B cell (primary cell): ENCODE data around the gene TBX18. TPM values are rescaled to one million over a fixed set of nuclear protein-coding genes. Genes with fewer than 3 reads are reported as not detected.
A peak's percentile ranks its signal among the peaks of the same experiment; 100 is the strongest.

Experiments
- ATAC-seq: fragments of 200-7000 bp; cut with Tn5 transposase; one replicate; pipeline ENCODE4 v1.10.0; 2021; ENCODE audit warnings: low read depth, mild to moderate bottlenecking, moderate number of reproducible peaks, moderate library complexity
- CTCF ChIA-PET: fragments of 350-600 bp; sonication (Branson Sonifier 250); formaldehyde crosslinking; loops from one replicate; lab custom pipeline; 2021; ENCODE audit warnings: antibody characterized with exemption, inconsistent platforms; lab: Charles Lee
- POLR2A ChIA-PET: fragments of 350-600 bp; sonication (Branson Sonifier 250); formaldehyde crosslinking; loops from one replicate; lab custom pipeline; 2021; ENCODE audit warnings: antibody characterized with exemption; lab: Charles Lee
- DNase-seq: peaks from one replicate; pipeline ENCODE4 v3.0.0; 2013
- H2AFZ ChIP-seq: 2 replicates; pipeline ENCODE4 v1.6.1; 2012; ENCODE audit warnings: mild to moderate bottlenecking, low read depth, low read length; ENCODE audit not compliant: insufficient read depth, poor library complexity, severe bottlenecking
- H3K27ac ChIP-seq, 2 donors: 1 replicate in 1 of 2; 2 replicates in 1 of 2; pipeline ENCODE4 v1.5.1; 2012 to 2013; ENCODE audit warnings: low read length in 2 of 2, mild to moderate bottlenecking in 2 of 2, moderate library complexity in 1 of 2
- H3K27me3 ChIP-seq, 4 experiments: fragments of 200-600 bp in 1 of 4; sonication (generic) in 1 of 4; replicated peaks in 1 of 4; 1 replicate in 2 of 4; 2 replicates in 2 of 4; pipeline versions ENCODE4 v1.6.1 to v1.7.0; 2013 to 2016; ENCODE audit warnings: low read length in 3 of 4, mild to moderate bottlenecking in 2 of 4, mixed read lengths in 1 of 4, moderate library complexity in 1 of 4; ENCODE audit not compliant: insufficient read depth in 4 of 4, control insufficient read depth in 3 of 4; ENCODE audit errors: control extremely low read depth in 1 of 4
- H3K36me3 ChIP-seq, 2 experiments: replicated peaks in 1 of 2; 1 replicate in 1 of 2; 2 replicates in 1 of 2; pipeline versions ENCODE4 v1.6.1 to v1.7.1; 2013; ENCODE audit warnings: low read length in 1 of 2; ENCODE audit not compliant: insufficient read depth in 2 of 2, control insufficient read depth in 1 of 2; ENCODE audit errors: control extremely low read depth in 1 of 2, extremely low read depth in 1 of 2
- H3K4me1 ChIP-seq, 2 donors: fragments of 200-600 bp in 1 of 2; sonication (generic) in 1 of 2; 1 replicate in 1 of 2; 2 replicates in 1 of 2; pipeline versions ENCODE4 v1.5.1 to v1.6.1; 2013 to 2017; ENCODE audit warnings: low read length in 2 of 2; ENCODE audit not compliant: control insufficient read depth in 2 of 2, insufficient read depth in 2 of 2
- H3K4me2 ChIP-seq: replicated peaks from 2 replicates; pipeline ENCODE3; 2012; ENCODE audit warnings: mild to moderate bottlenecking, low read depth, low read length; ENCODE audit not compliant: poor library complexity, severe bottlenecking
- H3K4me3 ChIP-seq, 5 experiments: fragments of 200-600 bp in 1 of 5; sonication (generic) in 1 of 5; 1 replicate in 3 of 5; 2 replicates in 2 of 5; pipeline versions ENCODE4 v1.5.1 to v1.7.0; 2011 to 2016; ENCODE audit warnings: low read length in 4 of 5, mild to moderate bottlenecking in 4 of 5, low read depth in 2 of 5, control low read depth in 1 of 5, moderate library complexity in 1 of 5; ENCODE audit not compliant: insufficient read depth in 1 of 5; ENCODE audit errors: control extremely low read depth in 1 of 5, extremely low read depth in 1 of 5
- H3K79me2 ChIP-seq: fragments of 200-600 bp; sonication (generic); one replicate; pipeline ENCODE4 v1.6.0; 2016; ENCODE audit warnings: low read length; ENCODE audit not compliant: control insufficient read depth, insufficient read depth
- H3K9ac ChIP-seq: fragments of 200-600 bp; sonication (generic); 2 replicates; pipeline ENCODE4 v1.6.1; 2017; ENCODE audit warnings: mild to moderate bottlenecking, low read length, moderate library complexity
- H3K9me3 ChIP-seq, 3 donors: one replicate each; pipeline versions ENCODE4 v1.6.1 to v1.7.1; 2013; ENCODE audit warnings: low read length in 2 of 3; ENCODE audit not compliant: control insufficient read depth in 2 of 3, insufficient read depth in 1 of 3; ENCODE audit errors: control extremely low read depth in 1 of 3
- H4K20me1 ChIP-seq: 2 replicates; pipeline ENCODE4 v1.6.0; 2012; ENCODE audit warnings: mild to moderate bottlenecking, low read length; ENCODE audit not compliant: insufficient read depth, control insufficient read depth, poor library complexity, severe bottlenecking
- H3K27ac Mint-ChIP-seq: one replicate; pipeline ENCODE4 v1.8.0; 2021; ENCODE audit warnings: mixed read lengths
- H3K27me3 Mint-ChIP-seq: one replicate; pipeline ENCODE4 v1.8.0; 2021; ENCODE audit warnings: mixed read lengths
- H3K4me1 Mint-ChIP-seq: one replicate; pipeline ENCODE4 v1.8.0; 2021; ENCODE audit warnings: mixed read lengths
- H3K4me3 Mint-ChIP-seq: one replicate; pipeline ENCODE4 v1.8.0; 2021; ENCODE audit warnings: mixed read lengths
- H3K9me3 Mint-ChIP-seq: one replicate; pipeline ENCODE4 v1.8.0; 2022; ENCODE audit warnings: mixed read lengths; ENCODE audit not compliant: insufficient read depth
- EZH2 ChIP-seq: IDR thresholded peaks from 2 replicates; pipeline ENCODE4 v1.6.1; 2012; ENCODE audit warnings: borderline replicate concordance, low read depth, mild to moderate bottlenecking, moderate library complexity, low read length; ENCODE audit not compliant: insufficient read depth, poor library complexity, severe bottlenecking
- WGBS: methylation state at CpG from one replicate; pipeline ENCODE4 v1.1.5; 2013; ENCODE audit warnings: missing lambda C conversion rate; ENCODE audit not compliant: insufficient coverage; 5-methylcytosine and 5-hydroxymethylcytosine counted together
- intact Hi-C: fragments of 100-400 bp; cut with micrococcal nuclease; formaldehyde crosslinking; loops from one replicate; pipeline ENCODE4 v1.10.0; 2022
- polyA plus RNA-seq: library from polyadenylated mRNA; depleted of rRNA; stranded (reverse); fragments of >200 nt; gene quantifications from 2 replicates; pipeline ENCODE4 v1.2.3, GENCODE V29; 2012
- total RNA-seq, 2 donors: library from RNA; stranded (reverse); fragments of 120-200 nt in 1 of 2; gene quantifications; 1 replicate in 1 of 2; 2 replicates in 1 of 2; pipeline versions ENCODE4 v1.2.3 to v1.2.4, GENCODE V29; 2013 to 2022
- TF ChIP-seq, protein P1 (sequence below): fragments of 200-600 bp; IDR thresholded peaks from one replicate; pipeline ENCODE4 v1.8.0; 2022; ENCODE audit warnings: antibody characterized with exemption, mild to moderate bottlenecking

The TBX18 gene
- total and polyA plus RNA-seq, 2 donors (not counting 1 experiment from before 2014, with no cell fraction given), result not detected

DNA sequence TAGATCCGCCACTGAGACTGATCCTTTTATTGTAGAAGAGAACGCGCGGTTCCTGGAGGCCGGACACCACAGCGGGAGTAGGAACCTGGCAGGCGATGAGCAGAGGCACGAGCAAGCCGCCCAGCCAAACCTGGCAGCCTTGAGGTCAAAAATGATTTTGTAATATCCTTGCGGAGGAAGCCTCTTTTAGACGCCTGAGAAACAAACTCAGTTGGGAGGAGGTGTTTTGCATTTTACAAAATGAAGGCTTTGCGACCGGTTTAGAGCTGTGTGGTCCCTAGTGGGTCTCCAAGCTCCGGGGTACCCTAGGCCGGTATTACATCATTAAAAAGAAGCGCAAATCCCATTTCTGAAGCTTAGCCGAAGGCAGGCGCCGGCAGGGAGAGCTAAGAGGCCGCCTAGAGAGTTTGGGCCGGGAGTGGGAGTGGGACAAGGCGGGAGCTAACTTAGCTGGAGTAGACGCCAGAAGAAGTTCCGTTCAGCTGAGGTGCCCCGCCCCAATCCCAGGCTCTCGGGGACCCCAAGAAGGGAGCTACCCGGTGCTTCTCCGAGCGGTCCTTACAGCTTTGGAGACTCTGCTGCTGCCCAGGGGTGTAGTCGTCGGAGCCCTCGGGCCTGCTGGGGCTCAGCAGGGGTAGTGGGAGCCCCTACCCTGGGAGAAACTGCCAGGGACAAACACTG is 1.9 kb upstream of the TBX18 start:
- Mint-ChIP-seq H3K27ac (no peak overlapping the region), H3K9me3 (no peaks in the 10 kb centered on the region), H3K27me3 (peaks cover 47% of the 10 kb centered on the region), H3K4me1 (peaks cover 10% of the 10 kb centered on the region), H3K4me3 (no peak overlapping the region)
- Histone ChIP-seq H3K27ac (no peak overlapping the region), H4K20me1 (no peaks in the 10 kb centered on the region), H2AFZ (no peak overlapping the region), H3K79me2 (no peaks in the 10 kb centered on the region), H3K27me3 (peaks cover 0 to 63% (median 41%) of the 10 kb centered on the region in 4 experiments), H3K4me1 (peaks cover 8 to 9% of the 10 kb centered on the region in 2 donors), H3K4me2 (no peak overlapping the region), H3K9ac (no peak overlapping the region), H3K4me3 (no peak overlapping the region), H3K36me3 (no peaks in the 10 kb centered on the region), H3K9me3 (peaks cover 0 to 44% (median 1%) of the 10 kb centered on the region in 3 donors)
- ChIA-PET CTCF (no interaction called here), POLR2A (no interaction called here)
- intact Hi-C loops, result no loop called here
- 8% methylated on average over 28 of the region's 32 CpGs for WGBS
- TF ChIP-seq EZH2, result no peak
- TF ChIP-seq, protein P1, sequence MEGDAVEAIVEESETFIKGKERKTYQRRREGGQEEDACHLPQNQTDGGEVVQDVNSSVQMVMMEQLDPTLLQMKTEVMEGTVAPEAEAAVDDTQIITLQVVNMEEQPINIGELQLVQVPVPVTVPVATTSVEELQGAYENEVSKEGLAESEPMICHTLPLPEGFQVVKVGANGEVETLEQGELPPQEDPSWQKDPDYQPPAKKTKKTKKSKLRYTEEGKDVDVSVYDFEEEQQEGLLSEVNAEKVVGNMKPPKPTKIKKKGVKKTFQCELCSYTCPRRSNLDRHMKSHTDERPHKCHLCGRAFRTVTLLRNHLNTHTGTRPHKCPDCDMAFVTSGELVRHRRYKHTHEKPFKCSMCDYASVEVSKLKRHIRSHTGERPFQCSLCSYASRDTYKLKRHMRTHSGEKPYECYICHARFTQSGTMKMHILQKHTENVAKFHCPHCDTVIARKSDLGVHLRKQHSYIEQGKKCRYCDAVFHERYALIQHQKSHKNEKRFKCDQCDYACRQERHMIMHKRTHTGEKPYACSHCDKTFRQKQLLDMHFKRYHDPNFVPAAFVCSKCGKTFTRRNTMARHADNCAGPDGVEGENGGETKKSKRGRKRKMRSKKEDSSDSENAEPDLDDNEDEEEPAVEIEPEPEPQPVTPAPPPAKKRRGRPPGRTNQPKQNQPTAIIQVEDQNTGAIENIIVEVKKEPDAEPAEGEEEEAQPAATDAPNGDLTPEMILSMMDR, result no peak
- ATAC-seq, result no peak
- no peak for DNase-seq

GRCh38 chr6:84763886-84764331 is 489 bp downstream of the TBX18 start:
- WGBS, result 3% methylated on average over 52 of the region's 57 CpGs
- H3K79me2 ChIP-seq, result no peaks in the 10 kb centered on the region
- Mint-ChIP-seq H3K4me1 (peaks cover 10% of the 10 kb centered on the region), H3K27me3 (peaks cover 48% of the 10 kb centered on the region), H3K9me3 (no peaks in the 10 kb centered on the region), H3K27ac (no peak overlapping the region), H3K4me3 (peak overlapping the region; percentile 17)
- ChIA-PET POLR2A (no interaction called here), CTCF (no interaction called here)
- intact Hi-C loops, result no loop called here
- peaks cover 8 to 9% of the 10 kb centered on the region in 2 donors for H3K4me1 ChIP-seq
- H3K4me3 ChIP-seq, result no peak overlapping the region
- H3K9ac ChIP-seq, result no peak overlapping the region
- no peaks in the 10 kb centered on the region for H4K20me1 ChIP-seq
- no peak overlapping the region for H3K27ac ChIP-seq
- peak overlapping the region; percentile 35 for H3K4me2 ChIP-seq
- DNase-seq, result no peak
- H3K9me3 ChIP-seq, result peaks cover 0 to 44% (median 0%) of the 10 kb centered on the region in 3 donors
- H3K36me3 ChIP-seq, result no peaks in the 10 kb centered on the region
- TF ChIP-seq, protein P1, result no peak
- no peak for TF ChIP-seq EZH2
- peak overlapping the region; percentile 22 for H2AFZ ChIP-seq
- no peak for ATAC-seq
- H3K27me3 ChIP-seq, result peaks cover 0 to 58% (median 41%) of the 10 kb centered on the region in 4 experiments
